Loucy (cell line): ENCODE measurements around the gene TMEM132D.

ENCODE experiments used
- EZH2phosphoT487 ChIP-seq: fragments of 200-600 bp; IDR thresholded peaks from 2 replicates; pipeline ENCODE4 v1.6.1; 2018; ENCODE audit warnings: antibody characterized with exemption, mild to moderate bottlenecking, moderate library complexity, borderline replicate concordance
- TF ChIP-seq, protein P1 (sequence below): fragments of 200-600 bp; sonication (generic); conservative IDR thresholded peaks from 2 replicates; pipeline ENCODE4 v1.5.1; 2014; ENCODE audit warnings: mild to moderate bottlenecking, antibody characterized with exemption, low read length

DNA sequence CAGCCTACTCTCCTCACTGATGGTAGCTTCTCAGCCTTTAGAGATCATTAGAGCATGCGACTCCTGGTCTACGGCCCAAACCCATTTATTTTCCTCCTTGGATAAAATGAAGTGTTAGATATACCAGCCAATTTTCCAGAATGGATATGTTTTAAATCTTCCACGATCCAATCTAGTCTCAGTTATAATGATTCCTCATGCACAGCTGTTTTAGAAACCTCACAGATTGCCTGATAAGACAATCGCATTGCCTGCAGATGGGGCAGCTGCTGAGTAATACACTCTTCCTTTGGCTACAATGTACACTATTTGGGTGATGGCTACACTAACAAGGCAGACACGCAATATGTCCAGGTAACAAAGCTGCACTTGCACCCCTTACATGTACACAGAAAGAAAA is 823.4 kb downstream of the TMEM132D start:
- TF ChIP-seq, protein P1, sequence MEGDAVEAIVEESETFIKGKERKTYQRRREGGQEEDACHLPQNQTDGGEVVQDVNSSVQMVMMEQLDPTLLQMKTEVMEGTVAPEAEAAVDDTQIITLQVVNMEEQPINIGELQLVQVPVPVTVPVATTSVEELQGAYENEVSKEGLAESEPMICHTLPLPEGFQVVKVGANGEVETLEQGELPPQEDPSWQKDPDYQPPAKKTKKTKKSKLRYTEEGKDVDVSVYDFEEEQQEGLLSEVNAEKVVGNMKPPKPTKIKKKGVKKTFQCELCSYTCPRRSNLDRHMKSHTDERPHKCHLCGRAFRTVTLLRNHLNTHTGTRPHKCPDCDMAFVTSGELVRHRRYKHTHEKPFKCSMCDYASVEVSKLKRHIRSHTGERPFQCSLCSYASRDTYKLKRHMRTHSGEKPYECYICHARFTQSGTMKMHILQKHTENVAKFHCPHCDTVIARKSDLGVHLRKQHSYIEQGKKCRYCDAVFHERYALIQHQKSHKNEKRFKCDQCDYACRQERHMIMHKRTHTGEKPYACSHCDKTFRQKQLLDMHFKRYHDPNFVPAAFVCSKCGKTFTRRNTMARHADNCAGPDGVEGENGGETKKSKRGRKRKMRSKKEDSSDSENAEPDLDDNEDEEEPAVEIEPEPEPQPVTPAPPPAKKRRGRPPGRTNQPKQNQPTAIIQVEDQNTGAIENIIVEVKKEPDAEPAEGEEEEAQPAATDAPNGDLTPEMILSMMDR: no peak
- TF ChIP-seq EZH2phosphoT487: no peak
